Suprapubic skin (tissue), 4 donors: ENCODE measurements around the gene POLR1A. TPM values are rescaled to one million over a fixed set of nuclear protein-coding genes. Genes with fewer than 3 reads are reported as not detected.

Experiments used
- DNase-seq, 2 donors: peaks; one replicate each; pipeline ENCODE4 v3.0.0-alpha.2; 2019; ENCODE audit warnings: low spot score in 2 of 2
- H3K27ac ChIP-seq: fragments of 200-600 bp; sonication (generic); one replicate; pipeline ENCODE4 v1.5.1; 2019
- H3K27me3 ChIP-seq: fragments of 200-600 bp; sonication (generic); one replicate; pipeline ENCODE4 v1.5.1; 2019
- H3K36me3 ChIP-seq: fragments of 200-600 bp; sonication (generic); one replicate; pipeline ENCODE4 v1.5.1; 2019
- H3K4me1 ChIP-seq: fragments of 200-600 bp; sonication (generic); one replicate; pipeline ENCODE4 v1.5.1; 2019
- H3K4me3 ChIP-seq: fragments of 200-600 bp; sonication (generic); one replicate; pipeline ENCODE4 v1.5.1; 2019; ENCODE audit warnings: mild to moderate bottlenecking
- H3K9me3 ChIP-seq: fragments of 200-600 bp; sonication (generic); one replicate; pipeline ENCODE4 v1.5.1; 2019
- CTCF ChIP-seq, 2 donors: fragments of 200-600 bp in 1 of 2; fragments of 450-650 bp in 1 of 2; sonication (generic) in 1 of 2; IDR thresholded peaks; one replicate each; pipeline ENCODE4 v1.5.1; 2016 to 2019; ENCODE audit warnings: antibody characterized with exemption in 2 of 2, mild to moderate bottlenecking in 1 of 2, moderate library complexity in 1 of 2
- EP300 ChIP-seq: sonication (generic); formaldehyde crosslinking; IDR thresholded peaks from one replicate; pipeline ENCODE4 v1.6.1; 2017; ENCODE audit warnings: antibody characterized with exemption
- POLR2A ChIP-seq, 2 donors: fragments of 450-650 bp; IDR thresholded peaks; one replicate each; pipeline ENCODE4 v1.6.1; 2017; ENCODE audit warnings: antibody characterized with exemption in 2 of 2, mild to moderate bottlenecking in 2 of 2, moderate library complexity in 2 of 2
- POLR2AphosphoS5 ChIP-seq, 3 donors: sonication (generic); formaldehyde crosslinking; IDR thresholded peaks; one replicate each; pipeline ENCODE4 v1.6.1; 2017; ENCODE audit warnings: antibody characterized with exemption in 3 of 3
- WGBS: methylation state at CpG from one replicate; pipeline ENCODE4 v1.1.5; 2018; 5-methylcytosine and 5-hydroxymethylcytosine counted together
- total RNA-seq, 4 donors: library from RNA; depleted of rRNA; stranded (reverse); fragments of >200 nt; gene quantifications; one replicate each; pipeline ENCODE4 v1.1.0, GENCODE V29; 2016

The POLR1A gene
- total RNA-seq, 4 donors from 2014 or later, result 20.2 to 24.3 (median 21.2) TPM

- TF ChIP-seq EP300 (no peak), CTCF (IDR thresholded peaks at IDR 0.05) (no peak), POLR2A (IDR thresholded peaks at IDR 0.05) (no peak), POLR2AphosphoS5 (IDR thresholded peaks at IDR 0.05) (no peak)
- no peak for DNase-seq
- WGBS, result 92% methylated on average over 2 of the region's 2 CpGs
- H3K27me3 ChIP-seq, result no peaks in the 10 kb centered on the region
- H3K4me3 ChIP-seq, result no peak overlapping the region
- no peaks in the 10 kb centered on the region for H3K9me3 ChIP-seq
- peaks cover 99% of the 10 kb centered on the region for H3K36me3 ChIP-seq
- no peaks in the 10 kb centered on the region for H3K4me1 ChIP-seq
- H3K27ac ChIP-seq, result no peak overlapping the region
Observed at GRCh38 chr2:86136141-86136540, 30.5 kb upstream of the POLR1A start.

- Histone ChIP-seq H3K9me3 (no peaks in the 10 kb centered on the region), H3K4me3 (no peak overlapping the region), H3K4me1 (no peaks in the 10 kb centered on the region), H3K27ac (no peak overlapping the region), H3K36me3 (peaks cover 98% of the 10 kb centered on the region), H3K27me3 (no peaks in the 10 kb centered on the region)
- WGBS, result 78% methylated on average over 5 of the region's 5 CpGs
- TF ChIP-seq POLR2A (IDR thresholded peaks at IDR 0.05), result no peak
- no peak for TF ChIP-seq CTCF (IDR thresholded peaks at IDR 0.05)
- TF ChIP-seq POLR2AphosphoS5 (IDR thresholded peaks at IDR 0.05), result no peak
- no peak for TF ChIP-seq EP300
- no peak for DNase-seq
Observed at GRCh38 chr2:86135653-86136052, 30.0 kb upstream of the POLR1A start.

GRCh38 chr2:86134709-86135108, 29.0 kb upstream of the POLR1A start:
- no peak for TF ChIP-seq EP300
- no peak for TF ChIP-seq CTCF (IDR thresholded peaks at IDR 0.05)
- TF ChIP-seq POLR2AphosphoS5 (IDR thresholded peaks at IDR 0.05), result no peak
- TF ChIP-seq POLR2A (IDR thresholded peaks at IDR 0.05), result no peak
- Histone ChIP-seq H3K4me3 (no peak overlapping the region), H3K27ac (no peak overlapping the region), H3K27me3 (no peaks in the 10 kb centered on the region), H3K9me3 (no peaks in the 10 kb centered on the region), H3K36me3 (peaks cover 99% of the 10 kb centered on the region), H3K4me1 (no peaks in the 10 kb centered on the region)
- 92% methylated on average over 4 of the region's 4 CpGs for WGBS
- DNase-seq, result no peak

- H3K36me3 ChIP-seq, result peaks cover 99% of the 10 kb centered on the region
- no peak overlapping the region for H3K4me3 ChIP-seq
- H3K9me3 ChIP-seq, result no peaks in the 10 kb centered on the region
- no peak overlapping the region for H3K27ac ChIP-seq
- H3K27me3 ChIP-seq, result no peaks in the 10 kb centered on the region
- no peaks in the 10 kb centered on the region for H3K4me1 ChIP-seq
- DNase-seq, result no peak
- TF ChIP-seq CTCF (IDR thresholded peaks at IDR 0.05), result no peak
- no peak for TF ChIP-seq POLR2A (IDR thresholded peaks at IDR 0.05)
- TF ChIP-seq EP300, result no peak
- no peak for TF ChIP-seq POLR2AphosphoS5 (IDR thresholded peaks at IDR 0.05)
- WGBS, result 86% methylated on average over 5 of the region's 5 CpGs
Observed at GRCh38 chr2:86124683-86125082, 19.0 kb upstream of the POLR1A start.

GRCh38 chr2:86123328-86123925, 17.7 kb upstream of the POLR1A start:
- Histone ChIP-seq H3K4me3 (no peak overlapping the region), H3K36me3 (peaks cover 99% of the 10 kb centered on the region), H3K4me1 (no peaks in the 10 kb centered on the region), H3K27me3 (no peaks in the 10 kb centered on the region), H3K27ac (no peak overlapping the region), H3K9me3 (no peaks in the 10 kb centered on the region)
- no peak for DNase-seq
- 79% methylated on average over 5 of the region's 5 CpGs for WGBS
- TF ChIP-seq POLR2AphosphoS5 (IDR thresholded peaks at IDR 0.05) (no peak), POLR2A (IDR thresholded peaks at IDR 0.05) (no peak), CTCF (IDR thresholded peaks at IDR 0.05) (no peak), EP300 (no peak)
